Measurements from ENCODE around the gene GJB1. TPM values are rescaled to one million over a fixed set of nuclear protein-coding genes. Genes with fewer than 3 reads are reported as not detected.
A peak's percentile ranks its signal among the peaks of the same experiment; 100 is the strongest.
"Not testable (repeated sequence)": the region's sequence is repeated elsewhere in the genome, so short reads cannot be mapped to it uniquely, and the experiment has no call there.

GJB1 gene
- polyA plus RNA-seq (ENCODE audit: insufficient read length in 10 of 10) = under 1 TPM in 2 of 10 donors, not detected in 8; 0.36 to 0.61 TPM
- long read RNA-seq, donor 1 = 0 reads
- long read RNA-seq, donor 2 = 0 reads
- long read RNA-seq, donor 3 = 0 reads
- long read RNA-seq, donor 4 = 0 reads
- long read RNA-seq, donor 5, partial matches to known transcripts = 0 of 1 reads
- long read RNA-seq, donor 5, other reads (novel, unspliced or antisense) = 0 of 1 reads
- long read RNA-seq, donor 6 = 0 reads
- long read RNA-seq, donor 7 = 0 reads
- long read RNA-seq, donor 8 = 0 reads
- long read RNA-seq, donor 9 = 0 reads

GRCh38 chrX:71222929-71223328, at the start of gene GJB1:
GJB1 (plus strand) TSS chrX:71223224; CDS start chrX:71223708, 484 bp downstream.
- DNase-seq = no peak

- no peak for DNase-seq
These were observed 49.6 kb upstream of the GJB1 start for GRCh38 chrX:71173440-71173839.

GRCh38 chrX:71174795-71175194, 48.2 kb upstream of the GJB1 start:
- no peak for DNase-seq

GRCh38 chrX:71175531-71175930, 47.5 kb upstream of the GJB1 start:
- DNase-seq = no peak

GRCh38 chrX:71177327-71177726, 45.7 kb upstream of the GJB1 start:
- DNase-seq = no peak

- peak in 2 of 3 donors; percentile 71 to 81 for DNase-seq
These were observed 44.1 kb upstream of the GJB1 start for GRCh38 chrX:71178908-71179307.

GRCh38 chrX:71180579-71181265, 42.3 kb upstream of the GJB1 start:
- DNase-seq = not testable (repeated sequence)

GRCh38 chrX:71181558-71181909, 41.5 kb upstream of the GJB1 start:
- no peak for DNase-seq

GRCh38 chrX:71181910-71182799, 40.9 kb upstream of the GJB1 start:
- DNase-seq = peak; percentile 91 to 96 (median 95)

- peak in 2 of 3 donors; percentile 10 to 55 for DNase-seq
These were observed 40.2 kb upstream of the GJB1 start for GRCh38 chrX:71182871-71183270.

GRCh38 chrX:71183341-71183740, 39.7 kb upstream of the GJB1 start:
- peak in 2 of 3 donors; percentile 44 to 77 for DNase-seq

- peak in 1 of 3 donors; percentile 8 for DNase-seq
These were observed 38.9 kb upstream of the GJB1 start for GRCh38 chrX:71184092-71184491.

- DNase-seq = no peak
These were observed 38.1 kb upstream of the GJB1 start for GRCh38 chrX:71184803-71185495.

GRCh38 chrX:71191248-71191647, 31.8 kb upstream of the GJB1 start:
- no peak for DNase-seq

GRCh38 chrX:71195964-71196649, 26.9 kb upstream of the GJB1 start:
- DNase-seq = no peak

GRCh38 chrX:71198066-71198465, 25.0 kb upstream of the GJB1 start:
- DNase-seq = no peak

- DNase-seq = no peak
These were observed 23.6 kb upstream of the GJB1 start for GRCh38 chrX:71199252-71200008.

- peak in 1 of 3 donors; percentile 15 for DNase-seq
These were observed 12.2 kb upstream of the GJB1 start for GRCh38 chrX:71210816-71211215.

GRCh38 chrX:71212536-71212935, 10.5 kb upstream of the GJB1 start:
- no peak for DNase-seq

GRCh38 chrX:71214152-71214551, 8.9 kb upstream of the GJB1 start:
- DNase-seq = no peak
